ENCODE data around the gene PDS5A.

- no peak for TF ChIP-seq CTCF (IDR thresholded peaks at IDR 0.05; ENCODE audit: low read depth, low read length, poor library complexity, severe bottlenecking)
- TF ChIP-seq EZH2phosphoT487 (IDR thresholded peaks at IDR 0.05; ENCODE audit: borderline replicate concordance, low read length), result no peak
These were observed 19.1 kb upstream of the PDS5A start for GRCh38 chr4:39996811-39997210.
